ENCODE data around the gene PRKCZ. TPM values are rescaled to one million over a fixed set of nuclear protein-coding genes. Genes with fewer than 3 reads are reported as not detected.

Gene PRKCZ
- total RNA-seq, 2 experiments from 2014 or later, result 17.8 to 19.0 TPM

- Histone ChIP-seq H3K4me3 (ENCODE audit: low read length) (no peak overlapping the region), H3K36me3 (ENCODE audit: insufficient read depth, low read length) (no peaks in the 10 kb centered on the region), H3K27me3 (ENCODE audit: control insufficient read depth in 1 of 2, insufficient read depth in 2 of 2, low read length in 2 of 2) (no peaks in the 10 kb centered on the region), H3K27ac (ENCODE audit: low read depth in 1 of 2, low read length in 2 of 2) (no peak overlapping the region), H3K9me3 (ENCODE audit: control insufficient read depth in 1 of 2, insufficient read depth in 1 of 2, low read length in 2 of 2) (no peaks in the 10 kb centered on the region), H3K4me1 (ENCODE audit: insufficient read depth, low read length) (peaks cover 14% of the 10 kb centered on the region)
- Mint-ChIP-seq H3K4me1 (ENCODE audit: low read depth) (peaks cover 18% of the 10 kb centered on the region), H3K9me3 (no peaks in the 10 kb centered on the region), H3K27me3 (no peaks in the 10 kb centered on the region), H3K36me3 (ENCODE audit: low read depth) (no peaks in the 10 kb centered on the region), H3K27ac (no peak overlapping the region), H3K4me3 (no peak overlapping the region)
- ChIA-PET CTCF (interaction anchor here (1.8 kb wide), 1 partner anchor 14 kb away, joined by 7 read pairs; no protein-coding TSS in a partner anchor), POLR2A (interaction anchor here (1.3 kb wide), 1 partner anchor 8 kb away, joined by 4 read pairs; no protein-coding TSS in a partner anchor)
- DNase-seq (no peak), ATAC-seq (ENCODE audit: poor library complexity) (no peak)
- intact Hi-C loops (cut with DNase I, micrococcal nuclease), result no loop called here
- no peak for TF ChIP-seq CTCF (IDR thresholded peaks at IDR 0.05)
Measured at GRCh38 chr1:2141025-2141424, 90.8 kb downstream of the PRKCZ start.

GRCh38 chr1:2143814-2144500 is 93.7 kb downstream of the PRKCZ start:
- H3K27me3 Mint-ChIP-seq, result no peaks in the 10 kb centered on the region
- Histone ChIP-seq H3K27me3 (ENCODE audit: control insufficient read depth in 1 of 2, insufficient read depth in 2 of 2, low read length in 2 of 2) (no peaks in the 10 kb centered on the region), H3K27ac (ENCODE audit: low read depth in 1 of 2, low read length in 2 of 2) (no peak overlapping the region), H3K36me3 (ENCODE audit: insufficient read depth, low read length) (peaks cover 2% of the 10 kb centered on the region), H3K9me3 (ENCODE audit: control insufficient read depth in 1 of 2, insufficient read depth in 1 of 2, low read length in 2 of 2) (no peaks in the 10 kb centered on the region), H3K4me3 (ENCODE audit: low read length) (no peak overlapping the region), H3K4me1 (ENCODE audit: insufficient read depth, low read length) (peaks cover 40% of the 10 kb centered on the region)
- ATAC-seq (ENCODE audit: poor library complexity) (no peak), DNase-seq (no peak)
- no peak for TF ChIP-seq CTCF (IDR thresholded peaks at IDR 0.05)
- H3K27ac Mint-ChIP-seq, result no peak overlapping the region
- ChIA-PET CTCF (no interaction called here), POLR2A (no interaction called here)
- H3K9me3 Mint-ChIP-seq, result no peaks in the 10 kb centered on the region
- no peaks in the 10 kb centered on the region for H3K36me3 Mint-ChIP-seq (ENCODE audit: low read depth)
- H3K4me3 Mint-ChIP-seq, result no peak overlapping the region
- H3K4me1 Mint-ChIP-seq (ENCODE audit: low read depth), result peaks cover 7% of the 10 kb centered on the region
- intact Hi-C loops (cut with DNase I, micrococcal nuclease), result no loop called here

- intact Hi-C loops (cut with DNase I, micrococcal nuclease), result no loop called here
- H3K36me3 Mint-ChIP-seq (ENCODE audit: low read depth), result no peaks in the 10 kb centered on the region
- POLR2A ChIA-PET, result no interaction called here
- Histone ChIP-seq H3K4me3 (ENCODE audit: low read length) (no peak overlapping the region), H3K36me3 (ENCODE audit: insufficient read depth, low read length) (peaks cover 2% of the 10 kb centered on the region), H3K9me3 (ENCODE audit: control insufficient read depth in 1 of 2, insufficient read depth in 1 of 2, low read length in 2 of 2) (no peaks in the 10 kb centered on the region), H3K27ac (ENCODE audit: low read depth in 1 of 2, low read length in 2 of 2) (no peak overlapping the region), H3K27me3 (ENCODE audit: control insufficient read depth in 1 of 2, insufficient read depth in 2 of 2, low read length in 2 of 2) (no peaks in the 10 kb centered on the region), H3K4me1 (ENCODE audit: insufficient read depth, low read length) (peaks cover 44% of the 10 kb centered on the region)
- CTCF ChIA-PET, result no interaction called here
- H3K27ac Mint-ChIP-seq, result no peak overlapping the region
- no peak overlapping the region for H3K4me3 Mint-ChIP-seq
- no peaks in the 10 kb centered on the region for H3K27me3 Mint-ChIP-seq
- H3K4me1 Mint-ChIP-seq (ENCODE audit: low read depth), result peaks cover 6% of the 10 kb centered on the region
- no peak for DNase-seq
- H3K9me3 Mint-ChIP-seq, result no peaks in the 10 kb centered on the region
- ATAC-seq (ENCODE audit: poor library complexity), result no peak
- no peak for TF ChIP-seq CTCF (IDR thresholded peaks at IDR 0.05)
Measured at GRCh38 chr1:2144501-2145090, 94.4 kb downstream of the PRKCZ start.
